ENCODE data around the gene TM4SF4.

GRCh38 chr3:149426325-149426724 is 48.2 kb upstream of the TM4SF4 start:
- no peak for TF ChIP-seq CTCF (IDR thresholded peaks at IDR 0.05; ENCODE audit: insufficient read depth, low read depth, low read length)
- TF ChIP-seq EZH2 (IDR thresholded peaks at IDR 0.05; ENCODE audit: insufficient read depth, low read length): no peak

All from astrocyte (in vitro differentiated cells and primary cell).